HFFc6 (cell line): ENCODE results near the gene KIF5C. TPM values are rescaled to one million over a fixed set of nuclear protein-coding genes. Genes with fewer than 3 reads are reported as not detected.

Experiments used
- total RNA-seq, 6 experiments: library from RNA; stranded (reverse); fragmentation: NEBNext Ultra II Directional; extraction: Animal tissue kit (Norgen Biotek cat#: 25700); gene quantifications; 2 replicates in 1 of 6; 3 replicates in 5 of 6; pipeline ENCODE4 v1.2.3, GENCODE V29; 2021

KIF5C gene
- total RNA-seq, 6 experiments from 2014 or later: 0.38 to 1.0 (median 0.54) TPM

Other genes starting within 250 kb of the KIF5C start
- gene EPC2, start 230.5 kb upstream of the KIF5C start, total RNA-seq: 10 to 100 TPM; 16.6 to 21.3 (median 19.2) TPM
- gene LYPD6B, start 163.5 kb downstream of the KIF5C start, total RNA-seq: 10 to 100 TPM; 18.3 to 91.5 (median 23.2) TPM